NCI-H2196 treated with DMSO at 0.1 percent for 48 hours (cell line): ENCODE data around the gene GUCA2A.

Source experiments
- DNase-seq: peaks from one replicate; lab custom pipeline; 2025; ENCODE audit not compliant: unreplicated experiment; lab: John Stamatoyannopoulos, UW

Gene GUCA2A

DNA sequence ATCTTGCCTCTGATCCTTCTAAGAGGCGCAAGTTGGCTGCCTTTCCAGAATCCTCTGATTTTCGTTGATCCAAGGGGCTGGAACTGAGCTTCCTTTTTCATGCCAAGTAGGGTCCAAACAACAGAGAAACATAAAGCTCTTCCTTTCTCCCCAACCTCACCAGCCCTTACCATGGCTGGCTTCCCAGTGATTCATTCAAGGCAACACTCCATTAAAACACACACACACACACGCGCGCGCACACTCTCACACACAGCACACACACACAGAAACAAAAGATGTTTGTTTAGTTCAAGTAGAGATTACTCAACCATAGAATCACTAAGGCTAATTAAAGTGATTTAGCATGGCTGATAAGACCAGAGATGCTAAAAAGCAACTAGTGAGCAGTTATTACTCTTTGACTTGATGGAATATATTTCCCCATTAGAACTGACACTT is 13.0 kb upstream of the GUCA2A start:
- peak; percentile 60 for DNase-seq

DNA sequence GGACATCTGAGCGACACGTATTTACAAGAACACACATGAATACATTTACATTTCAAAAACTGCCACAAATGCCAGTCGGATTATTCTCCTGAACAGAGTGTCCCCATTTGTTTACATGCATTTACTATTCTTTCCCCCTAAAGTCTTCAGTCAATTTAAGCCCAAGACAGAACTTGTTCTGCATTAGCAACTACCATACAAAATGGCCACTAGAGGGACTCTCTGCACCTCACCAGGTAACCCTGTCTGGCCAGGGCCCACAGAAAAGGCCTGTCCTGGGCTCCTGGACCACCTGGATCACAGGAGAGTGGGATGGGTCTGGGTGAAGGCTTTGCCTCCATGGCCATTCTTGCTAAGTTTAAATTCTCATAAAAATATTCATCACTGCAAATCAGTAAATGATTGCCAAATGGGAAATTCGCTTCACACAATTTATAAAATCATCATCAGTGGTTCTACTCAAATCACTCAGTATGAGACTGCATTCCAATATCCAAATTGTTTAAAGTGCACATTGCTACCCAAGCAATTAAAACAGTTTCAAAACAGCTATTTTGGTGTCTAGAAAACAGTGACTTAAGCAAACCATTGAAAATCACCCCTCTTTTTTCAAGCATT is 12.5 kb upstream of the GUCA2A start:
- peak; percentile 50 for DNase-seq

- DNase-seq = no peak
Measured at GRCh38 chr1:42175314-42176054, 10.9 kb upstream of the GUCA2A start.

- DNase-seq = no peak
Measured at GRCh38 chr1:42173961-42174735, 9.6 kb upstream of the GUCA2A start.

DNA sequence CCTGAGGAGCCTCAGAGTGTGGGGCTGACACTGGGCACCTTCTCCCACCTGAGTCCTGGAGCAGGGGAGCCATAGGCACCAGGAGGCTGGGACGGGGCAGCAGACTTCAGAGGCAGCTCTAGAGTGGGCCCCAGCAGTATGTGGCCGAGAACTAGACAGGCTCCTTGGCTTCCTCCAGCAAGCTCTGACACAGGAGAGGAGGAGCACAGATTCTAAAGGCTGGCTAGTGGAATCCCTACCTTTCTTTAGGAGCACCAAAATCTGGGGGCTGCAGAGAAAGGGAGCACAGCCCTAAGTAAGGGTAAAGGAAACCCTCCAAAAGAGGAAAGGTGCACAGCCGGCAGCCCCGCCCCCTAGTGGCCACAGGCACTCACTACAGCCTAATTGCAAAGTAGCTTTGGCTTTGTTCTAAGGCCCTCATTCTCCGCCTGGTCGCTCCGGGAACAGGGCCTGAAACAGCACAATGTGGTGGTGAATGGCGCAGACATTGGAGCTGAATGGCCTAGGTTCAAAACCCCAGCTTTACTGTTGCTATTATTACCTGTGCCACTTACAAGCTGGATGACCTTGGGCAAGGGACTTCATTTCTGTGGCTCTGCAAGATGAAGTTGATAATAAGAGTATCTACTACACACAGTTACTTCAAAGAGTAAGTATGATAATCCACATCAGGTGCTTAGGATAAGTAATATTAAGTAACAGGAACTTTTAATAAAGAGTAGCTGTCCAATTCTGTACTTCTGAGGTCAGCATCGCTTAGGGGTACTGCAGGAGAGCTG is 8.8 kb upstream of the GUCA2A start:
- DNase-seq = peak; percentile 52

GRCh38 chr1:42172381-42173133 is 8.0 kb upstream of the GUCA2A start:
- DNase-seq = no peak

DNA sequence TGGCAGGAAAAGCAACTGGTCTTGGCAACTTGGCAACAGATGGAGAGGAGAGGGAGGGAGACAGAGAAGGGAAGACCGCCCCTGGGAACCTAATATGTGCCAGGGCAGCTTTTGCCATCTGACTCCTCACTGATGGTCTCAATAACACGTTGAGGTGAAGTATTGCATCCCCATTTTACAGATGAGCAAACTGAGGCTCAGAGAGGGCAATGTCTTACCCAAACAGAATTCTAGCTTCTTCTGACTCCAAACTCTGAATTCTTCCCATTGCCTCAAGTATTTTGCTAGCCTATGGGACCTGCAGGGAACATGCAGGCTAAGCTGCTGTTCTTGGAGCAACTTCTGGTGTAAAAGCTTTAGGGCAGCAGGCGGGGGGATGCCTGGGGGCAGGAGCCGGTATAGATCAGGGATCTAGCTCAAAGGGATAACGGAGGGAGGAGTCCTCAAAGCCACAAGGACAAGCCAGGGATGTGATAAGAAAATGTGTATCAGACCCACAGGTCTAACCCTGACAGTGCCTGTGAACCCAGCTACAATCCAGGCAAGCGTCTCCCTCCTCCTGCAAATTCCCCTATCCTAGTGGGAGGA is 7.2 kb upstream of the GUCA2A start:
- DNase-seq = no peak

GRCh38 chr1:42170779-42171621 is 6.5 kb upstream of the GUCA2A start:
- DNase-seq = no peak

GRCh38 chr1:42168763-42169162 is 4.2 kb upstream of the GUCA2A start:
- peak; percentile 17 for DNase-seq

DNA sequence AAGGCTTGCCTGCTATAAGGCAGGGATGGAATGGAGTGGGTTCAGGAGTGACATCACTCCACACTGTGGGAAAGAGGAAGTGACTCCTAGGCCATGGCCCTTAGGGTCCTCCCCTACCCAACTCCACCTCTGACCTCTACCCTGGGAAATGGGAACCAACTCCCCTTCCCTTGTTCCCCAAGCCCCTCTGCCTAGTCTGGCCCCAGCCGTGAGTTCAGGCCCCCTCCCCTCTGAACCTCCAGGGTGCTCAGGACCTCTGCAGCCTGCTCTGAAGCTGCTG is 3.8 kb upstream of the GUCA2A start:
- DNase-seq = no peak

DNA sequence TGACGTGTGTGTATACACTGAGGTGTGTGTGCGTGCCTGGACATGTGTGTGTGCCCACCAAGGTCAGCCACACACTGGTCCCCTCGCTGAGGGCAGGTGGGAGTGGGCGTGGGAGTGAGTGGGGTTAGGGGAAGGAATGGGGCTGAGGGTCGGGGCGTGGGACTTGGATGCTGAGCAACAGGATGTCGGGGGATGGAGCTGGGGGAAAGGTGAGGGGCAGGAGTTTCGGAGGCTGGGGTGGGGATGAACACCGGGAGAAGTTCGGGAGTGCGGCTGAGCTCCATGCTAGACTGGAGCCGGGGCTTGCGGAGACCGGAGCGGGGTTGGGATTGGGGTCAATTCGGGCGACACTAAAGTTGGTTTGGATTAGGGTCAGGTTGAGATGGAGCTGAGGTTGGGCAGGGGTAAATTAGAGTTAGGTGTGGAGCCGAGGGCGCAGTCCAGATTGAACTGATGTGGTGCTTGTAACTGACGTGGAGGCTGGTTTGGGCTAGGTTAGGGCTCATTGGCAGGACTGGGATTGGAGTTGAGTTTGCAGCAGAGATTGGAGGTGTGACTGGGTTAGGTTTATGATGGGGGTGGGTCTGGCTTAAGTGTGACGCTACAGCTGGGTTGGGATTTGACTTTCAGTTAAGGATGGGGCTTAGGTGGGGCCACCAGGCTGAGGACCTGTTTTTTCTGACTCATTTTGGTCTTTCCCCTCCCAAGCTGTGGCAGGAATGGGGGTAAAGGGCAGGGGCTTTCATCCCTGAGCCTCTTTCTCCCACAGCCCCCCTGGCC is 3.3 kb upstream of the GUCA2A start:
- no peak for DNase-seq

DNA sequence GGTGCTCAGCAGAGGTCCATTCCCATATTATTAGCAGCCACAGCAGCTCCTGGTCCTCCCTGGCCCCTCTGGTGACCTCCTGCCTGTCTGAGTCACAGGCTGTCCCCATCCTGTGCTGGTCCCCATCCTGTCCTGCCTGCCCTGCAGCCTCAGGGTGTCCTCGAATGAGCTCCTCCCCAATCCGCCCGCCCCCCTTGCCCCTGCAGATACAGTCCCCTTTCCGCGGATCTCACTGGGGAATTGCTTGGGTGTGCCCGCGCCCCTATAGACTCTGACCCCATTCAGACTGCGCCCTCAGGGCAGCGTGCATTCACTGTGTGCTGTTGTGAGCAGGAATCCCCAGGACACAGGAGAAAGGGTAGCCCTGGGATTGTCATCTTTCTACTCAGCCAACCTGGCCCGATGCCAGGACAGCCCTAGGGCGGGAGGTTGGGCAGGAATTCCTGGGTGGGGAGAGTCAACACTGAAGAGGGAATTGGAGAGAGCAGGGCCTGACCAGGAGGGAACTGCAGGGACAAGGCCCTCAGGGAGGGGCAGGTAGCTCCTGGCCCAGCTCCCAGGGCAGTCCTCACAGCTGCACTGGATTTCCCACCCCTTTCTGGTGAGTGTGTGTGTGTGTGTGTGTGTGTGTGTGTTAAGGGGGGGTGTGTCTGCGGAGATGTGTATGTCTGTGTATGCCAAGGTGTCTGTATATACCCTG is 1.1 kb upstream of the GUCA2A start:
- DNase-seq = peak; percentile 96

DNA sequence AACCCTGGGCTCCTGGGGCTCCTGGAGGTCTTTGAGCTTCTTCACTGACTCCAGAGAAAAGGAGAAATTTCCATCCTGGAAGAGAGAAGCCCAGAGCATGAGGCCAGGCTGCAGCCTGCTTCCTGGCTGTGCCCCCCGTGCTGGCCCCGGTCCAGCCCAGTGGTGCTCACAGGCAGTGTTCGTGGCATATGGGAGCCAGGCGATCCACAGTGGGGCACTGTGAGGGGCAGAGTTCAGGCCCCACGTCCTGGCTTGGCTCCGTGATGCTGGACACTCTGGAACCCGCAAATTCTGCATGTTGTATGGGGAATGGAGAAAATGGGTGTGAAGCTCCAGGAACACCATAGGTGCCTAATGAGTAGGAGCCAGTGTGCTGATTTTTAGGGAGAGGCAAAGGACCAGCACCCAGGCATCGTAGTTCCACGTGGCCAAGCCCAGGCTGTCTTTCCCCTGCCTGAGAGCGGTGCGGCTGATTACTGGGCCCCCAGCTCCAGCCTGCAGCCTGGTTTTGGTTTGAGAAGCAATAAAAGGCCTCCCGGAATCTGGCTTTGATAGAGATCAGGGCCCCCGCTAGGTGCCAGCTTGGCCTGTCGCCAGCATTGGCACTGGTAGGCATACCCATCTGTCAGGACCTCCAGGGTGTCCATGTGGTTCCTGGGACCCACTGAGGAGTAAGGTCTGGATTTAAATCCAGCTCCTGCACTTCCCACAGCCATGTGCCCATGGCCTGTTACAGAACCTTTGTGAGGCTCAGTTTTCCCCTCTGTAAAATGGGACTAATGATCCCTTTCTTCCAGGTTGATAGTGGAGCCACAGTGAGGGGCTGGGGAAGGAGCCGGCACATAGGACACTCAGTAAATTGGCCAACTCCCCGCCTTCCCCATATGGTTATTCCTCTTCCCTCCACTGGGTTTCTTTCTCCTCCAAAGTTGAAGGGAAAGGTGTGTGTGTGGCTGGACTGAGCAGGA is 725 bp downstream of the GUCA2A start:
- DNase-seq = no peak

DNA sequence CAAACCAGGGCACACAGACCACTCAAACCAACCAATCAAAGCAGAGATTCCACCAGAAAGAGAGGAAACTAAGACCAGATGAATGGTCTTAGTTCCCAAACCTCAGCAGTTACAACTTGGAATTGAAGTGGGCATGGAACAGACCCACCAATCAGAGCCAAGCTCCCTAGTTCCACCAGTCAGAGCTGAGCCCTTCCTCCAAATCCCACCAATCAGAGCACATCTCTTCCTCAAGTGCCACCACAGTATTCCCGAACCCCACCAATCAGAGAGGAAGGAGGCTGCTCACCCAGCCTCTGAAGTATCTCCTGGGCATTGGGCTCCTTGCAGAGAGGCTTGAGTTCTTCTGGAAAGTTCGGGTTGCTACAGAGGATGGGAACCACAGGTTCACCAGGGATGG is 1.4 kb downstream of the GUCA2A start:
- no peak for DNase-seq

GRCh38 chr1:42162181-42162580 is 2.4 kb downstream of the GUCA2A start:
- no peak for DNase-seq

DNA sequence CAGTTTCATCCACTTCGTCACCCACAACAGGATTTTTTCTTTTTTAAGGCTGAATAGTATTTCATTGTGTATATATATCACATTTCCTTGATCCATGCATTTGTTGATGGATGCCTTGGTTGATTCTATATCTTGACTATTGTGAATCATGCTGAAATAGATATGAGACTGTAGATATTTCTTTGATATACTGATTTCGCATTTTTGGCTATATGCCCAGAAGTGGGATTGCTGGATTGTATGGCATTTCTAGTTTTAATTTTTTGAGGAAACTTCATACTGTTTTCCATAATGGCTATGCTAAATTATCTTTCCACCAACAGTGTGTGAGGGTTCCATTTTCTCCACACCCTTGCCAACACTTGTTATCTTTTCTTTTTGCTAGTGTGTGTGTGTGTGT is 6.4 kb downstream of the GUCA2A start:
- DNase-seq = no peak

- peak; percentile 35 for DNase-seq
Measured at GRCh38 chr1:42157667-42158066, 6.9 kb downstream of the GUCA2A start.
